ENCODE results near the gene NEMP1. TPM values are rescaled to one million over a fixed set of nuclear protein-coding genes. Genes with fewer than 3 reads are reported as not detected.
"Not testable (repeated sequence)": the region's sequence is repeated elsewhere in the genome, so short reads cannot be mapped to it uniquely, and the experiment has no call there.

Gene NEMP1
- total and polyA plus RNA-seq, 4 experiments from 2014 or later: 4.6 to 27.2 (median 16.8) TPM

DNA sequence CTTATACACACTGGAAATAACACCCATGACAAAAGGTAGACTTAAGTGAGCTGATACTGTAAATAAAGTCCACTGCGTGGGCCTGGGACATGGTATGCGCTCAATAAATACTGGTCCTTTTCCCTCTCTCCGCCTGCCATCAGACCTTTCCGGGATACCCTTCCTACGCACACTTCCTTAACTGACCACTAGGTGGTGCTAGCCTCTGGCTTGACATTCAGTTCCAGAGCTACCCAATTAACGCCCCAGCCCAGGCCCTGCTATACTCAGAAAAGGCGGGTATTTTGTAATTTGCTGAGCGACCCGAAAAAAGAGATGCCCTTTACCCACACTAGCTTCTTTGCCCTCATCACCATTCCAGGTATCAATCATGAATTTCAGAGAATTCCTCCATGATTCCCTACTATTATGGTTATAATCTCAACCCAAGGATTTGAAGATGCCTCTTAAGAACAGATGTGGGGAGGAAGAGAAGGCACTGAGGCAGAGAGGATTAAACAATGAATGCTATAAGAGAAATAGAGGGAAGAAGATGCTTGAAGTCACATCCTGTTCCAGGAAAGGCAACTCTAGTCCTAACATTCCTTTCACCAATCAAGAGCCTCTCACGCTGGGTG lies 45.8 kb upstream of the NEMP1 start:
- H3K36me3 Mint-ChIP-seq: no peaks in the 10 kb centered on the region
- Histone ChIP-seq H3K9me3 (ENCODE audit: control insufficient read depth in 1 of 2, low read length in 2 of 2) (no peaks in the 10 kb centered on the region), H3K4me3 (ENCODE audit: low read length in 2 of 2) (no peak overlapping the region), H3K27me3 (ENCODE audit: insufficient read depth, low read length) (no peaks in the 10 kb centered on the region), H3K4me1 (ENCODE audit: insufficient read depth, low read length) (peaks cover 8% of the 10 kb centered on the region), H3K27ac (ENCODE audit: low read depth, low read length) (no peak overlapping the region), H3K36me3 (ENCODE audit: insufficient read depth, low read length) (no peaks in the 10 kb centered on the region)
- intact Hi-C loops (cut with micrococcal nuclease): loop anchor here (1.0 to 2.0 kb wide), 4 partner anchors 12 to 117 kb away; no protein-coding TSS in a partner anchor
- no peaks in the 10 kb centered on the region for H3K27me3 Mint-ChIP-seq
- ChIA-PET CTCF (ENCODE audit: partially characterized antibody) (interaction anchor here (0.7 to 10.4 kb wide), 34 partner anchors 8 to 435 kb away, joined by 3 to 207 read pairs (median 5); partner anchors contain the start of genes MYO1A, NEMP1, SHMT2 and STAT6), POLR2A (ENCODE audit: partially characterized antibody) (interaction anchor here (0.6 to 2.7 kb wide), 5 partner anchors 13 to 61 kb away, joined by 3 to 25 read pairs (median 4); partner anchors contain the start of genes NEMP1 and STAT6)
- peak; percentile 73 to 78 (median 78) for DNase-seq
- no peaks in the 10 kb centered on the region for H3K9me3 Mint-ChIP-seq
- peak overlapping the region in 1 of 8 donors; percentile 1 for H3K4me3 Mint-ChIP-seq
- peak overlapping the region in 1 of 7 donors; percentile 43 for H3K27ac Mint-ChIP-seq
- peaks cover 2 to 10% (median 6%) of the 10 kb centered on the region in 4 donors for H3K4me1 Mint-ChIP-seq

DNA sequence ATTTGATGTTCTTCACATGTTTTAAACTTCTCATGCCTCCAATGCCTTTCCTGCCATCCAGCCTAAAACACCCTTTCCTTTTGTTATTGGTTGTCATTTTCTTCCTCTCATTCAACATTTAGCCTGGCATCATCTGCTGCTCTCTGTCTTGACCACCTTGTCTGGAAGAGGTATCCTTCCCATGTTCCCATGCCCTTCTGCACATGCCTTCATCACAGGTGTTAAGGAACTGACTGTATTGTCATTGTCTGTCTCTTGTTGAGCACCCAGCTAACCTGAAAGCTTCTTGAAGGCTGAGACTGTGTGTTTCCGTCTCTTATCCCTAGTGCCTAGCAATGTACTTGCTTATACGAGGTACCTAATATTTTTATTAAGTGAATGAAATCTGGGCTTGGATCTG lies 45.2 kb upstream of the NEMP1 start:
- intact Hi-C loops (cut with micrococcal nuclease): loop anchor here (1.0 to 2.0 kb wide), 4 partner anchors 12 to 117 kb away; no protein-coding TSS in a partner anchor
- H3K4me3 Mint-ChIP-seq: no peak overlapping the region

DNA sequence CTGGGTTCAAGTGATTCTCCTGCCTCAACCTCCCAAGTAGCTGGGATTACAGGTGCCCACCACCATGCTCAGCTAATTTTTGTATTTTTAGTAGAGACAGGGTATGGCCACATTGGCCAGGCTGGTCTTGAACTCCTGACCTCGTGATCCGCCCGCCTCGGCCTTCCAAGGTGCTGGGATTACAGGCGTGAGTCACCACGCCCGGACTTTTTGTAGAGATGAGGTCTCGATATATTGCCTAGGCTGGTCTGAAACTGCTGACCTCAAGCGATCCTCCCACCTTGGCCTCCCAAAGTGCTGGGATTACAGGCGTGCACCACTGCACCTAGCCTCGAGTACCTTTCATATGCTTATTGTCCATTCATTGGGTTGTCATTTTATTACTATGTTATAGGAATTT lies 42.1 kb upstream of the NEMP1 start:
- H3K4me1 Mint-ChIP-seq; H3K27me3 ChIP-seq (ENCODE audit: insufficient read depth, low read length); DNase-seq; H3K27ac ChIP-seq (ENCODE audit: low read depth, low read length); H3K36me3 ChIP-seq (ENCODE audit: insufficient read depth, low read length); intact Hi-C loops (cut with micrococcal nuclease); H3K4me1 ChIP-seq (ENCODE audit: insufficient read depth, low read length); H3K4me3 ChIP-seq (ENCODE audit: low read length in 2 of 2); H3K9me3 ChIP-seq (ENCODE audit: control insufficient read depth in 1 of 2, low read length in 2 of 2); H3K27me3 Mint-ChIP-seq; H3K27ac Mint-ChIP-seq; H3K9me3 Mint-ChIP-seq; H3K4me3 Mint-ChIP-seq; H3K36me3 Mint-ChIP-seq: not testable (repeated sequence)
- CTCF ChIA-PET (ENCODE audit: partially characterized antibody): interaction anchor here (1.0 to 10.4 kb wide), 9 partner anchors 9 to 132 kb away, joined by 3 to 207 read pairs (median 8); partner anchors contain the start of gene STAT6
- POLR2A ChIA-PET (ENCODE audit: partially characterized antibody): interaction anchor here (3.4 kb wide), 1 partner anchor 9 kb away, joined by 11 read pairs; the partner anchor contains the start of gene STAT6

More for the DNA sequence above, 45.2 kb upstream of the NEMP1 start:
- Mint-ChIP-seq H3K9me3 (no peaks in the 10 kb centered on the region), H3K27ac (no peak overlapping the region), H3K27me3 (no peaks in the 10 kb centered on the region), H3K4me1 (peaks cover 2 to 10% (median 6%) of the 10 kb centered on the region in 4 donors), H3K36me3 (no peaks in the 10 kb centered on the region)
- H3K4me3 ChIP-seq (ENCODE audit: low read length in 2 of 2): no peak overlapping the region
- H3K9me3 ChIP-seq (ENCODE audit: control insufficient read depth in 1 of 2, low read length in 2 of 2): no peaks in the 10 kb centered on the region
- H3K27ac ChIP-seq (ENCODE audit: low read depth, low read length): no peak overlapping the region
- peaks cover 5% of the 10 kb centered on the region for H3K4me1 ChIP-seq (ENCODE audit: insufficient read depth, low read length)
- DNase-seq: no peak
- ChIA-PET CTCF (ENCODE audit: partially characterized antibody) (interaction anchor here (0.7 to 10.4 kb wide), 33 partner anchors 8 to 435 kb away, joined by 3 to 207 read pairs (median 5); partner anchors contain the start of genes MYO1A, NEMP1, SHMT2 and STAT6), POLR2A (ENCODE audit: partially characterized antibody) (interaction anchor here (0.9 to 2.7 kb wide), 4 partner anchors 12 to 61 kb away, joined by 3 to 25 read pairs (median 8); partner anchors contain the start of genes NEMP1 and STAT6)
- no peaks in the 10 kb centered on the region for H3K36me3 ChIP-seq (ENCODE audit: insufficient read depth, low read length)
- no peaks in the 10 kb centered on the region for H3K27me3 ChIP-seq (ENCODE audit: insufficient read depth, low read length)

DNA sequence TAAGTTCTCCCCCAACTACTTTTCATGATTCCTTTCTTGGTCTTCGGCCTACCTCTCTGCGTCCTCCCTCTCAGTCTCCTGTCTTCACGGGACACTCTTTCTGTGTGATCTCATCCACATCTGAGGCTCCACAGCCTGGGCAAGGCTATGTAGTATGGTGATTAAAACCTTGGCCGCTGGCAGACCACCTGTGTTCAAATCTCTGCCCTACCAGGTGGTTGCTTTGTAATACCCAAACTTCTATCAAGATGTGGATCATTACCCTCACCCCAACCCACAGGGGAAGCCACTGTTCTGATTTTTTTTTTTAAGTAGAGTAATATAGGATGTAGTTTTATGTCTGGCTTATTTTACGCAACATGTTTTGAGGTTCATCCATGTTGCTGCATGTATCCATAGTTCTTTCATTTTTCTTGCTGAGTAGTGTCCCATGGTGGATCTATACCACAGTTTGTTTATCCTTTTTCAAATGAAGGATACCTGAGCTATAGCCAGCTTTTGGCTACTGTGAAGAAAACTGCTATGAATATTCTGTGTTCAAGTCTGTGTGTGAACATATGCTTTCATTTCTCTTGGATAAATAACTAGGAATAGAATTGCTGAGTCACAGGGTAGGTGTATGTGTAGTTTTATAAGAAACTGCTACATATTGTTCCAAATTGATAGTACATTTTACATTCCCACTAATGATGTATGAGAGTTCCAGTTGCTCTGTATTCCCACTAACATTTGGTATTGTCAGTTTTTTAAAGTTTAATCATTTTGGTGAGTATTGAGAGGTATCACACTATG lies 40.9 kb upstream of the NEMP1 start:
- Mint-ChIP-seq H3K36me3 (no peaks in the 10 kb centered on the region), H3K27ac (no peak overlapping the region), H3K4me1 (peaks cover 0 to 4% (median 2%) of the 10 kb centered on the region in 4 donors), H3K4me3 (no peak overlapping the region), H3K27me3 (no peaks in the 10 kb centered on the region), H3K9me3 (no peaks in the 10 kb centered on the region)
- intact Hi-C loops (cut with micrococcal nuclease): no loop called here
- POLR2A ChIA-PET (ENCODE audit: partially characterized antibody): interaction anchor here (3.4 kb wide), 1 partner anchor 8 kb away, joined by 11 read pairs; the partner anchor contains the start of gene STAT6
- H3K36me3 ChIP-seq (ENCODE audit: insufficient read depth, low read length): no peaks in the 10 kb centered on the region
- H3K9me3 ChIP-seq (ENCODE audit: control insufficient read depth in 1 of 2, low read length in 2 of 2): no peaks in the 10 kb centered on the region
- no peak overlapping the region for H3K4me3 ChIP-seq (ENCODE audit: low read length in 2 of 2)
- H3K4me1 ChIP-seq (ENCODE audit: insufficient read depth, low read length): no peaks in the 10 kb centered on the region
- DNase-seq: no peak
- H3K27me3 ChIP-seq (ENCODE audit: insufficient read depth, low read length): no peaks in the 10 kb centered on the region
- CTCF ChIA-PET (ENCODE audit: partially characterized antibody): interaction anchor here (1.0 to 10.4 kb wide), 4 partner anchors 8 to 64 kb away, joined by 4 to 207 read pairs (median 10); partner anchors contain the start of gene STAT6
- H3K27ac ChIP-seq (ENCODE audit: low read depth, low read length): no peak overlapping the region

DNA sequence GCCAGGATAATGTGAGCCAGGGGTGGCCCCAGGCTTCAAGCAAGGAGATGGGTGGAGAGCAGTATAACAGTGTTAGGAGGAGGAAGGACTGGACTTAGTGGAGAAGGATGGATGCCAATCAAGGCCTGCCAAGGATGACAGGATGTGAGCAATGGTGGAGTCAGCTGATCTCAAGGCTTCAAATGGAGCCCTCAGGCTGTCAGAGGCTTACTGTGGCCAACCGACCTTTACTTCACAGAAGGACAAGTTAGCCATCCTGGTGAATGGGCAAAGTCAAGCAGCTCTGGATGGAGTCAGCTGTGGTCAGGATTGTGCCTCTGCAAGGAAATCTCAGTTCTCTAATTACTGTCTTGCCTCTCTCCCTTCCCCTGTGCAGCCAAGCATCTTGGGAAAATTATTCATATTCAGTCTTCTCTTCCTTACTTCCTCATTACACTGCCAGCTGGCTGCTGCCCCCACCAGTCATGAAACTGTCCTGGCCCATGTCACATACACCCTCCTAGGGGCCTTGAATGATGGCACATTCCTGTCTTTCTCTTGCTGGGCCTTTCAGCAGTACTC lies 40.2 kb upstream of the NEMP1 start:
- no peaks in the 10 kb centered on the region for H3K27me3 ChIP-seq (ENCODE audit: insufficient read depth, low read length)
- DNase-seq: no peak
- no peaks in the 10 kb centered on the region for H3K9me3 ChIP-seq (ENCODE audit: control insufficient read depth in 1 of 2, low read length in 2 of 2)
- intact Hi-C loops (cut with micrococcal nuclease): no loop called here
- no peaks in the 10 kb centered on the region for H3K27me3 Mint-ChIP-seq
- no peaks in the 10 kb centered on the region for H3K4me1 ChIP-seq (ENCODE audit: insufficient read depth, low read length)
- no peak overlapping the region for H3K4me3 Mint-ChIP-seq
- no peak overlapping the region for H3K27ac ChIP-seq (ENCODE audit: low read depth, low read length)
- peak overlapping the region in 1 of 7 donors; percentile 79 for H3K27ac Mint-ChIP-seq
- POLR2A ChIA-PET (ENCODE audit: partially characterized antibody): interaction anchor here (1.2 kb wide), 1 partner anchor 40 kb away, joined by 3 read pairs; the partner anchor contains the start of gene NEMP1
- no peaks in the 10 kb centered on the region for H3K36me3 Mint-ChIP-seq
- no peaks in the 10 kb centered on the region for H3K4me1 Mint-ChIP-seq
- H3K4me3 ChIP-seq (ENCODE audit: low read length in 2 of 2): no peak overlapping the region
- CTCF ChIA-PET (ENCODE audit: partially characterized antibody): interaction anchor here (1.8 to 2.5 kb wide), 2 partner anchors 50 to 56 kb away, joined by 6 to 14 read pairs; no protein-coding TSS in a partner anchor
- no peaks in the 10 kb centered on the region for H3K9me3 Mint-ChIP-seq
- no peaks in the 10 kb centered on the region for H3K36me3 ChIP-seq (ENCODE audit: insufficient read depth, low read length)

DNA sequence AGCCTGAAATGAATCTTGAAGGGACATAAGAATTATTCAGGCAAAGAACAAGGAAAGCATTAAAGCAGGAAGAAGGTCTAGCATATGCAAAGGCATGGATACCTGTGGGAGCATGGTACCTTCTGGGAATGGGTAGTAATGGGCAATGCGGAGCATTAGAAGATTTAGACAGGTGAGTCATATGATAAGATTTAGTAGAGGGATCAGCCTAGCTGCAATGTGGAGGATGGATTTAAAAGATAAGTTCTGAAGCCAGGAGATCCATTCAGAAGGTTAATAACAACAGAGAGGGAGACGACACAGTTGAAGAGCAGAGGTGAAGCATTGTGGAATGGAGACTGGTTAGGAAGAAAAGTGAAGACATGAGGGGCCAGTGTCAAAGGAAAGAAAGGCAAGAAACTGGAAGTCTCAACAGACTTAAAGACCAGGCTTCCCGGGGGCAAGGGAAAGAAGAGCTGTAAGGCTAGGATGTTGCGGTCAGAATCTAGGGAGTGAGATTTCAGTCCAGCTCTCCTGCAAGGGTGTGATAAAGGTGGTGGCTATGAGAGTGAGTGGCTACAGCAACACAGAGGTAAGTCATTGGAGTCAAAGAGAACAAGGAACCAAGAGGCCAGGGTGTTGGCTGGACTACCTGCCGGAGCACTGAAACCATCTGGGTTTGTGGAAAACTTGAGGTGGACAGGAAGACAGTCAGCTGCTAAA lies 38.1 kb upstream of the NEMP1 start:
- Histone ChIP-seq H3K4me3 (ENCODE audit: low read length in 2 of 2) (no peak overlapping the region), H3K36me3 (ENCODE audit: insufficient read depth, low read length) (no peaks in the 10 kb centered on the region), H3K4me1 (ENCODE audit: insufficient read depth, low read length) (peaks cover 6% of the 10 kb centered on the region), H3K27ac (ENCODE audit: low read depth, low read length) (no peak overlapping the region), H3K27me3 (ENCODE audit: insufficient read depth, low read length) (no peaks in the 10 kb centered on the region), H3K9me3 (ENCODE audit: control insufficient read depth in 1 of 2, low read length in 2 of 2) (no peaks in the 10 kb centered on the region)
- no peak overlapping the region for H3K4me3 Mint-ChIP-seq
- no peak for DNase-seq
- peaks cover 0 to 5% (median 0%) of the 10 kb centered on the region in 8 donors for H3K9me3 Mint-ChIP-seq
- intact Hi-C loops (cut with micrococcal nuclease): no loop called here
- peaks cover 8 to 13% (median 11%) of the 10 kb centered on the region in 4 donors for H3K4me1 Mint-ChIP-seq
- peak overlapping the region in 4 of 7 donors; percentile 11 to 53 (median 26) for H3K27ac Mint-ChIP-seq
- peaks cover 0 to 4% of the 10 kb centered on the region in 2 donors for H3K27me3 Mint-ChIP-seq
- POLR2A ChIA-PET (ENCODE audit: partially characterized antibody): no interaction called here
- H3K36me3 Mint-ChIP-seq: peaks cover 0 to 4% of the 10 kb centered on the region in 2 donors
- CTCF ChIA-PET (ENCODE audit: partially characterized antibody): interaction anchor here (0.8 to 2.5 kb wide), 7 partner anchors 7 to 54 kb away, joined by 3 to 19 read pairs (median 5); partner anchors contain the start of gene LRP1

All from CD4-positive, alpha-beta memory T cell (primary cell).